B cell (primary cell): Measurements from ENCODE around the gene FAM53B.

Experiments
- EZH2 ChIP-seq: IDR thresholded peaks from 2 replicates; pipeline ENCODE4 v1.6.1; 2012; ENCODE audit warnings: borderline replicate concordance, low read depth, mild to moderate bottlenecking, moderate library complexity, low read length; ENCODE audit not compliant: insufficient read depth, poor library complexity, severe bottlenecking
- TF ChIP-seq, protein P1 (sequence below): fragments of 200-600 bp; IDR thresholded peaks from one replicate; pipeline ENCODE4 v1.8.0; 2022; ENCODE audit warnings: antibody characterized with exemption, mild to moderate bottlenecking

GRCh38 chr10:124677293-124677699 is 66.9 kb downstream of the FAM53B start:
- TF ChIP-seq EZH2 = no peak
- TF ChIP-seq, protein P1, sequence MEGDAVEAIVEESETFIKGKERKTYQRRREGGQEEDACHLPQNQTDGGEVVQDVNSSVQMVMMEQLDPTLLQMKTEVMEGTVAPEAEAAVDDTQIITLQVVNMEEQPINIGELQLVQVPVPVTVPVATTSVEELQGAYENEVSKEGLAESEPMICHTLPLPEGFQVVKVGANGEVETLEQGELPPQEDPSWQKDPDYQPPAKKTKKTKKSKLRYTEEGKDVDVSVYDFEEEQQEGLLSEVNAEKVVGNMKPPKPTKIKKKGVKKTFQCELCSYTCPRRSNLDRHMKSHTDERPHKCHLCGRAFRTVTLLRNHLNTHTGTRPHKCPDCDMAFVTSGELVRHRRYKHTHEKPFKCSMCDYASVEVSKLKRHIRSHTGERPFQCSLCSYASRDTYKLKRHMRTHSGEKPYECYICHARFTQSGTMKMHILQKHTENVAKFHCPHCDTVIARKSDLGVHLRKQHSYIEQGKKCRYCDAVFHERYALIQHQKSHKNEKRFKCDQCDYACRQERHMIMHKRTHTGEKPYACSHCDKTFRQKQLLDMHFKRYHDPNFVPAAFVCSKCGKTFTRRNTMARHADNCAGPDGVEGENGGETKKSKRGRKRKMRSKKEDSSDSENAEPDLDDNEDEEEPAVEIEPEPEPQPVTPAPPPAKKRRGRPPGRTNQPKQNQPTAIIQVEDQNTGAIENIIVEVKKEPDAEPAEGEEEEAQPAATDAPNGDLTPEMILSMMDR = no peak
